AG04450 (cell line): ENCODE results near the gene EPAS1. TPM values are rescaled to one million over a fixed set of nuclear protein-coding genes. Genes with fewer than 3 reads are reported as not detected.

ENCODE experiments used
- CTCF ChIA-PET: fragments of 300-600, 350-600 bp; formaldehyde crosslinking; extraction: SDS; loops from one replicate; lab custom pipeline; 2022; ENCODE audit warnings: antibody characterized with exemption, inconsistent platforms; lab: Charles Lee
- POLR2A ChIA-PET: fragments of 350-600 bp; formaldehyde crosslinking; extraction: SDS; loops from one replicate; lab custom pipeline; 2021; ENCODE audit warnings: antibody characterized with exemption, inconsistent platforms; lab: Yijun Ruan, JAX
- DNase-seq: peaks from one replicate; pipeline ENCODE4 v3.0.0-alpha.2; 2011; ENCODE audit warnings: low read depth, low spot score
- H3K27ac ChIP-seq: one replicate; pipeline ENCODE4 v1.5.1; 2012; ENCODE audit warnings: low read depth, low read length, control low read depth
- H3K27me3 ChIP-seq: one replicate; pipeline ENCODE4 v1.6.0; 2012; ENCODE audit warnings: low read length; ENCODE audit not compliant: control insufficient read depth, insufficient read depth
- H3K4me3 ChIP-seq: 2 replicates; pipeline ENCODE4 v1.5.1; 2011; ENCODE audit warnings: mild to moderate bottlenecking, low read depth, low read length, control low read depth
- H3K9me3 ChIP-seq: 2 replicates; pipeline ENCODE4 v1.5.1; 2012; ENCODE audit warnings: low read length; ENCODE audit not compliant: control insufficient read depth, insufficient read depth
- polyA plus RNA-seq: library from polyadenylated mRNA; depleted of rRNA; stranded (reverse); fragments of >200 nt; gene quantifications from 2 replicates; pipeline ENCODE4 v1.2.3, GENCODE V29; 2011
- TF ChIP-seq, protein P1 (sequence below): IDR thresholded peaks from 2 replicates; pipeline ENCODE4 v1.5.1; 2011; ENCODE audit warnings: low read depth, low read length, control low read depth, inconsistent platforms

EPAS1 gene
- polyA plus RNA-seq, 1 experiment: 506 TPM

DNA sequence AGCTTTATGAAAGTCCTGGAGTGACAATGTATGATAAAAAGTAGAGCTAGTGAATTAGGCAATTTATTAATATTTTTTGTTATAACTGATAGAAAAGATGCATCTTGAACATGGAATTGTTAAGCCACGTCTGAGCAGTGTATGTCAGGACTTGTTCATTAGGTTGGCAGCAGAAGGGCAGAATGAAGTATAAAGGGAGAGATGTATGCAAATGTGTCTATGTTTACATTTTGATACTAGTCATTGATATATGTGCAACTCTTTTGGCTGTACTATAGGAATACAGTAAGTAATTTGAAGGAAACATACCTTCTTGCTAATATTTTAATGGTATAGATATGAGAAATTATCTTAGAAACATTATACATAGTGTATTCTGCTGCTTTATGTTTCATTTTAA lies 133.2 kb downstream of the EPAS1 start:
- TF ChIP-seq, protein P1, sequence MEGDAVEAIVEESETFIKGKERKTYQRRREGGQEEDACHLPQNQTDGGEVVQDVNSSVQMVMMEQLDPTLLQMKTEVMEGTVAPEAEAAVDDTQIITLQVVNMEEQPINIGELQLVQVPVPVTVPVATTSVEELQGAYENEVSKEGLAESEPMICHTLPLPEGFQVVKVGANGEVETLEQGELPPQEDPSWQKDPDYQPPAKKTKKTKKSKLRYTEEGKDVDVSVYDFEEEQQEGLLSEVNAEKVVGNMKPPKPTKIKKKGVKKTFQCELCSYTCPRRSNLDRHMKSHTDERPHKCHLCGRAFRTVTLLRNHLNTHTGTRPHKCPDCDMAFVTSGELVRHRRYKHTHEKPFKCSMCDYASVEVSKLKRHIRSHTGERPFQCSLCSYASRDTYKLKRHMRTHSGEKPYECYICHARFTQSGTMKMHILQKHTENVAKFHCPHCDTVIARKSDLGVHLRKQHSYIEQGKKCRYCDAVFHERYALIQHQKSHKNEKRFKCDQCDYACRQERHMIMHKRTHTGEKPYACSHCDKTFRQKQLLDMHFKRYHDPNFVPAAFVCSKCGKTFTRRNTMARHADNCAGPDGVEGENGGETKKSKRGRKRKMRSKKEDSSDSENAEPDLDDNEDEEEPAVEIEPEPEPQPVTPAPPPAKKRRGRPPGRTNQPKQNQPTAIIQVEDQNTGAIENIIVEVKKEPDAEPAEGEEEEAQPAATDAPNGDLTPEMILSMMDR: no peak
- POLR2A ChIA-PET: no interaction called here
- no peak overlapping the region for H3K4me3 ChIP-seq

GRCh38 chr2:46430992-46431391 lies 133.8 kb downstream of the EPAS1 start:
- Histone ChIP-seq H3K9me3 (peaks cover 8% of the 10 kb centered on the region), H3K27ac (no peak overlapping the region), H3K4me3 (no peak overlapping the region), H3K27me3 (no peaks in the 10 kb centered on the region)
- TF ChIP-seq, protein P1: no peak
- ChIA-PET CTCF (interaction anchor here (0.8 to 1.1 kb wide), 2 partner anchors 20 to 29 kb away, joined by 3 read pairs; no protein-coding TSS in a partner anchor), POLR2A (no interaction called here)
- no peak for DNase-seq

More for the DNA sequence above, 133.2 kb downstream of the EPAS1 start:
- DNase-seq: no peak
- H3K27ac ChIP-seq: no peak overlapping the region
- peaks cover 8% of the 10 kb centered on the region for H3K9me3 ChIP-seq
- CTCF ChIA-PET: interaction anchor here (0.8 to 1.1 kb wide), 2 partner anchors 20 to 29 kb away, joined by 3 read pairs; no protein-coding TSS in a partner anchor
- no peaks in the 10 kb centered on the region for H3K27me3 ChIP-seq

GRCh38 chr2:46431481-46432235 lies 134.5 kb downstream of the EPAS1 start:
- no peak for DNase-seq
- H3K27me3 ChIP-seq: no peaks in the 10 kb centered on the region
- H3K4me3 ChIP-seq: no peak overlapping the region
- ChIA-PET CTCF (no interaction called here), POLR2A (no interaction called here)
- H3K27ac ChIP-seq: peak overlapping the region; percentile 13
- TF ChIP-seq, protein P1: no peak
- peaks cover 8% of the 10 kb centered on the region for H3K9me3 ChIP-seq

GRCh38 chr2:46434851-46435273 lies 137.7 kb downstream of the EPAS1 start:
- Histone ChIP-seq H3K27me3 (no peaks in the 10 kb centered on the region), H3K4me3 (no peak overlapping the region), H3K27ac (peak overlapping the region; percentile 93), H3K9me3 (no peaks in the 10 kb centered on the region)
- ChIA-PET CTCF (no interaction called here), POLR2A (interaction anchor here (0.7 to 1.9 kb wide), 6 partner anchors 11 to 433 kb away, joined by 3 to 5 read pairs (median 4); partner anchors contain the start of gene EPAS1)
- DNase-seq: peak; percentile 94
- TF ChIP-seq, protein P1: no peak

DNA sequence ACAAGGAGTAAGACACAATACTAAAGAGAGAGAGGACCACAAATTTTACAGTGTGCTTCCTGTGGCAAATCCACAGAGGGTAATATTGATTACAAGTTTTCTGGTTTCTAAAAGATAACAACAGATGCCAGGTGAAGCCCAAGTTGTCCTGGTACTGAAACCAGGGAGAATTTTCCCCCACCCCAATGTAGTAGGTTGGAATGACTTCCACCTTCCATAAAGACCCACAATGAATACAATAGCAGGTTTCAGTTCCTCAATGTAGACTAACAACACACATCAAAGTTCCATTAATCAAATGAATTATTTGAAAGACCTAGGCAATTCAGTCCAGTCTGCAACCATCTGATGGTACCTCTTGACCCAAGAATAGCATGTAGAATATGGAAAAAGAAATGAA lies 138.1 kb downstream of the EPAS1 start:
- H3K9me3 ChIP-seq: no peaks in the 10 kb centered on the region
- no peak for DNase-seq
- ChIA-PET CTCF (no interaction called here), POLR2A (interaction anchor here (1.2 to 1.9 kb wide), 4 partner anchors 16 to 434 kb away, joined by 4 to 5 read pairs (median 4); partner anchors contain the start of gene EPAS1)
- peak overlapping the region; percentile 93 for H3K27ac ChIP-seq
- TF ChIP-seq, protein P1: no peak
- no peak overlapping the region for H3K4me3 ChIP-seq
- H3K27me3 ChIP-seq: no peaks in the 10 kb centered on the region
